Heart left ventricle (tissue), 16 donors: ENCODE measurements around the gene PRKCH. TPM values are rescaled to one million over a fixed set of nuclear protein-coding genes. Genes with fewer than 3 reads are reported as not detected.

ENCODE experiments used
- ATAC-seq, 4 donors: fragments of 200-7000 bp; cut with Tn5 transposase; one replicate each; pipeline ENCODE4 v1.9.1; 2020 to 2022; ENCODE audit warnings: moderate library complexity in 4 of 4, mild to moderate bottlenecking in 3 of 4, moderate number of reproducible peaks in 1 of 4
- DNase-seq, 5 donors: peaks; one replicate each; pipeline ENCODE4 v3.0.0-alpha.2; 2020
- H3K27ac ChIP-seq, 12 donors: fragments of 200-600 bp; sonication (generic) in 4 of 12; one replicate each; pipeline versions ENCODE4 v1.5.0 to v1.8.0; 2016 to 2022; ENCODE audit warnings: mild to moderate bottlenecking in 2 of 12
- H3K27me3 ChIP-seq, 9 donors: fragments of 200-600 bp; sonication (generic) in 2 of 9; one replicate each; pipeline versions ENCODE4 v1.5.1 to v1.8.0; 2016 to 2022; ENCODE audit warnings: mild to moderate bottlenecking in 3 of 9
- H3K36me3 ChIP-seq, 9 donors: fragments of 200-600 bp; sonication (generic) in 2 of 9; one replicate each; pipeline versions ENCODE4 v1.5.0 to v1.8.0; 2018 to 2022; ENCODE audit warnings: mild to moderate bottlenecking in 2 of 9
- H3K4me1 ChIP-seq, 12 donors: fragments of 200-600 bp; sonication (generic) in 4 of 12; one replicate each; pipeline versions ENCODE4 v1.5.0 to v1.8.0; 2016 to 2022; ENCODE audit warnings: mild to moderate bottlenecking in 3 of 12
- H3K4me3 ChIP-seq, 12 donors: fragments of 200-600 bp; sonication (generic) in 4 of 12; one replicate each; pipeline versions ENCODE4 v1.5.0 to v1.8.0; 2017 to 2022; ENCODE audit warnings: mild to moderate bottlenecking in 9 of 12, moderate library complexity in 4 of 12
- H3K9me3 ChIP-seq, 12 donors: fragments of 200-600 bp; sonication (generic) in 4 of 12; one replicate each; pipeline versions ENCODE4 v1.5.0 to v1.8.0; 2016 to 2022; ENCODE audit warnings: mild to moderate bottlenecking in 1 of 12
- POLR2A ChIP-seq, 2 donors: fragments of 450-650 bp; IDR thresholded peaks; one replicate each; pipeline ENCODE4 v1.6.1; 2017; ENCODE audit warnings: antibody characterized with exemption in 2 of 2, mild to moderate bottlenecking in 2 of 2, moderate library complexity in 2 of 2
- WGBS, 4 donors: extraction: QIAGEN DNeasy Blood & Tissue Kit in 2 of 4; methylation state at CpG; one replicate each; pipeline versions ENCODE4 v1.1.5 to v1.1.7; 2013 to 2018; 5-methylcytosine and 5-hydroxymethylcytosine counted together
- intact Hi-C, 10 donors: fragments of 100-400 bp; cut with DNase I; formaldehyde crosslinking; loops; one replicate each; pipeline versions ENCODE4 v1.11.1 to v1.14.2; 2022
- polyA plus RNA-seq, 2 donors: library from polyadenylated mRNA; stranded (reverse); fragments of 200-250 nt; gene quantifications; one replicate each; pipeline ENCODE4 v1.2.3, GENCODE V29; 2013
- total RNA-seq, 9 donors: library from RNA; depleted of rRNA in 2 of 9; stranded (reverse); fragments of >200 nt in 2 of 9; fragmentation: NEBNext Ultra II Directional in 3 of 9; extraction: Animal tissue kit (Norgen Biotek cat#: 25700) in 3 of 9; gene quantifications; one replicate each; pipeline versions ENCODE4 v1.1.0 to v1.2.4, GENCODE V29; 2016 to 2023
- TF ChIP-seq, protein P1 (sequence below), 12 donors: fragments of 200-600 bp; sonication (generic) in 4 of 12; IDR thresholded peaks; one replicate each; pipeline versions ENCODE4 v1.5.0 to v1.8.0; 2018 to 2022; ENCODE audit warnings: antibody characterized with exemption in 12 of 12, mild to moderate bottlenecking in 5 of 12
- donor health status: ischemic (EF 13 %, LVEDD 7.1; RV severe dilation, severe dysfunction).
- donor health status: healthy with polysubstance abuse.
- donor health status: DM: no; HTN: yes; CAD: no.
- donor health status: DM: no; HTN: no; CAD: no.
- donor health status: ischemic (EF 25% LVEDD 6.9; RV normal size, moderate dysfunction).
- donor health status: ischemic (EF 25% LVEDD 5.7; RV mildly dilated, moderate dysfunction).
- donor health status: healthy.
- donor health status: DM: yes; HTN: yes; CAD: no.
- donor health status: ischemic (EF 35%, LVEDD 5.7; RV mildly dilated, moderate dysfunction).
- donor health status: nonischemic (EF 11% LVEDD 7.7; RV severe dilation, severe dysfunction).
- donor health status: DM: yes; HTN: yes; CAD: no.
- donor health status: PGD.
- donor health status: ischemic (EF 29% LVEDD 5.4; RV normal size, mild dysfunction).
- donor health status: nonischemic (EF 23%, LVEDD 6.1; RV moderate dilation, normal function).

The PRKCH gene
- total and polyA plus RNA-seq, 11 donors: 6.1 to 49.2 (median 21.7) TPM

DNA sequence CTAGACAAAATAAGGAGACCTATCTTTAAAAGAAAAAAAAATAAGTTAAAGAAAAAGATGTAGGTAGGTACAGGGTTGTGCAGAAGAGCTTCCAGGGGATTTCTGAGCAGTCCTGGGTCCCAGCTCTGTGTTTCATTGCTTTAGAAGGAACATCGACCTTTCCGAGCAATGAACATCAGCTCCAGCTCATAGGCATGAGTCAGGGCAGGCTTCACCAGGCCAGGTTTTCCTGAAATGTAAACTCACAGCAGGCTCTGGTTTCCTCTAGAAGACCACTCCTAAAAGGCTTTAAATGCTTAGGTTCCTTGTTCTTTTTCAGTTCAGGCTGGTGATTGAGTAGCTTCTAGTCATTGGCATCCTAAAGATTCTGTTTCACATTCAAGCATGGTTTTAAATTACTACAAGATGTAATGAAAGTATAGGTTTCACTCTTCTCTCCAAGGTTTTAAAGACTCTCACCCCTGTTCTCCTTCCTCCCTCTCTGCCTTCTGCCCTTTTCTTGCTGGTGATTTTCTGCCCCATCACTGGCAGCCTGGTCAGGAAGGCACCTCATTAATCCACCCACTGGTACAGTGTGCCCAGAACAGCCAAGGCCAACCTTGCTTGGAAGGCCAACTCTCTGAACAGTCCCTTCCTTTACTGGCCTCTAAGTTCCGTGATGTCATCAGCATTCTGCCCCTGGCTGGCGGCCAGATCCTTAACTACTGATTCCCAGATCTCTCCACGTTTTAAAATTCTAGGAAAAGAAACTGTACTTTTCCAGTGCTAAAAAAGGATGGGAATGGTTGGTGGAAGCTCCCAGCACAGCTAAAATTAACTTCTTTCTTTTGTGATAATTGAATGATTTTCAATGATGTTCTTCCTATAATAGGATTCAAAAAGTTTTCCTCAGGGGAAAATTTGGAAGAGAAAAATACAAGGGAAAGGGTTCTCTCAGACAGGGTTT lies 264.5 kb downstream of the PRKCH start:
- DNase-seq (peak; percentile 78 to 84 (median 81)), ATAC-seq (peak; percentile 83 to 89 (median 86))
- Histone ChIP-seq H3K4me1 (peaks cover 8 to 71% (median 32%) of the 10 kb centered on the region in 12 donors), H3K9me3 (no peaks in the 10 kb centered on the region), H3K27ac (peak overlapping the region; percentile 49 to 88 (median 65)), H3K4me3 (no peak overlapping the region), H3K27me3 (no peaks in the 10 kb centered on the region), H3K36me3 (no peaks in the 10 kb centered on the region)
- TF ChIP-seq POLR2A (IDR thresholded peaks at IDR 0.05): no peak
- TF ChIP-seq, protein P1, sequence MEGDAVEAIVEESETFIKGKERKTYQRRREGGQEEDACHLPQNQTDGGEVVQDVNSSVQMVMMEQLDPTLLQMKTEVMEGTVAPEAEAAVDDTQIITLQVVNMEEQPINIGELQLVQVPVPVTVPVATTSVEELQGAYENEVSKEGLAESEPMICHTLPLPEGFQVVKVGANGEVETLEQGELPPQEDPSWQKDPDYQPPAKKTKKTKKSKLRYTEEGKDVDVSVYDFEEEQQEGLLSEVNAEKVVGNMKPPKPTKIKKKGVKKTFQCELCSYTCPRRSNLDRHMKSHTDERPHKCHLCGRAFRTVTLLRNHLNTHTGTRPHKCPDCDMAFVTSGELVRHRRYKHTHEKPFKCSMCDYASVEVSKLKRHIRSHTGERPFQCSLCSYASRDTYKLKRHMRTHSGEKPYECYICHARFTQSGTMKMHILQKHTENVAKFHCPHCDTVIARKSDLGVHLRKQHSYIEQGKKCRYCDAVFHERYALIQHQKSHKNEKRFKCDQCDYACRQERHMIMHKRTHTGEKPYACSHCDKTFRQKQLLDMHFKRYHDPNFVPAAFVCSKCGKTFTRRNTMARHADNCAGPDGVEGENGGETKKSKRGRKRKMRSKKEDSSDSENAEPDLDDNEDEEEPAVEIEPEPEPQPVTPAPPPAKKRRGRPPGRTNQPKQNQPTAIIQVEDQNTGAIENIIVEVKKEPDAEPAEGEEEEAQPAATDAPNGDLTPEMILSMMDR (IDR thresholded peaks at IDR 0.05): no peak
- WGBS, 4 donors: 42 to 48% (median 45%) methylated on average over 5 of the region's 5 CpGs
- intact Hi-C loops: loop anchor here in 5 of 10 donors (2.0 to 10.0 kb wide), 5 partner anchors 66 to 249 kb away; partner anchors contain the start of gene HIF1A (in 3 of the 5)

DNA sequence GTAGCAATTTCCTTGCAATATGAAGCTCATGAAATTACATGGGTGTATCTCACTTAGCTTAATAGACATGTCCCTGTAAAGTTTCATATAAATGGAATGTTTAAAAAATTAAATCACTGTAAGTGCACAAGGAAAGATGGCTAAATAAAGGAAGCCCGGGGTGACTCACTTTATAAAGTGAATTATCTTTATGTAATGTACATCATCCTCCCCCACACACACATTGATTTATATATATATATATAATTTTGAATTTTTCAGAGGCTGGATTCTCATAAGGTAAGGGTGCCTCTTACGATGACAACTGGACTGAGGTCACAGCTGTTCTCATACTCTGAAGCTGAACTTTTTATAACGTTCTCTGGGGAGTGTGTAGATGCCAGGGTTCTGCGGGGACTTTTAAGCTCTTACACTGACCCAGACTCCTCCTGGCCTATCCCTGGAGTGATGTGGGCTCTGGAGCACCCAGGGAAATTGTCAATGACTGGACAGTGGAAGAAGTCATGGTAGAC lies 265.2 kb downstream of the PRKCH start:
- no peak for TF ChIP-seq POLR2A (IDR thresholded peaks at IDR 0.05)
- TF ChIP-seq, protein P1 (IDR thresholded peaks at IDR 0.05): no peak

DNA sequence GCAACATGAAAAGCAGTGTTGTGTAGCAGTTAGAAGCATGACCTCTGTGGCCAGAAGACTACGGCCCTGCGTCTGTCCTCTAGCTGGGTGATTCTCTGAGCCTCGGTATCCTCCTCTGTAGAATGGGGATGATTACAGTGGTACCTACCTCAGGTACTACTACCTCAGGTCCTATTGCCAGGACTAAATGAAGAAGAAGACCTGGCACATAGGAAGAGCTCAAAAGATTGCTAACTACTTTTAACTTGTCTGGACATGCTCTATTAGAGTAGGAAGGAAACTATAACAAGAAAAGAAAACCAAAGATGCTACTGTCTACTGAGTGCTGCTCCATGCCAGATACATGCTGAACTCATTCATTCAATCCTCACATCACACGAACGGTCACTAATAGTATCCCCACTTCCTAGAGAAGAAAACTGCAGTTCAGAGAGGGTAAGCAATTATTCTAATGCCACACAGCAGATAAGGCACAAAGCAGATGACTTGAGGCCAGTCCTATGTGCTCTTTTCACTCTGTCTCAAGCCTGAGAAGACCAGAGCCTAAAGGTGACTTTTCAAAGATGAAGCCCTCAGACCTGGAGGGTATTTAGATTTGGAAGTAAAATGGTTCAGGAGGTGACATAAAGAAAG lies 265.8 kb downstream of the PRKCH start:
- TF ChIP-seq POLR2A (IDR thresholded peaks at IDR 0.05): no peak
- TF ChIP-seq, protein P1 (IDR thresholded peaks at IDR 0.05): no peak
- H3K4me3 ChIP-seq: no peak overlapping the region
- WGBS, 4 donors: 76 to 89% (median 84%) methylated on average over 5 of the region's 5 CpGs
- H3K9me3 ChIP-seq: peaks cover 0 to 4% (median 0%) of the 10 kb centered on the region in 12 donors
- peak overlapping the region in 10 of 12 donors; percentile 51 to 88 (median 70) for H3K27ac ChIP-seq
- no peaks in the 10 kb centered on the region for H3K36me3 ChIP-seq
- no peak for DNase-seq
- intact Hi-C loops: loop anchor here in 5 of 10 donors (2.0 to 10.0 kb wide), 5 partner anchors 65 to 248 kb away; partner anchors contain the start of gene HIF1A (in 3 of the 5)
- H3K4me1 ChIP-seq: peaks cover 8 to 69% (median 30%) of the 10 kb centered on the region in 12 donors
- no peaks in the 10 kb centered on the region for H3K27me3 ChIP-seq
- ATAC-seq: no peak

More for the DNA sequence above, 265.2 kb downstream of the PRKCH start:
- Histone ChIP-seq H3K36me3 (no peaks in the 10 kb centered on the region), H3K27me3 (no peaks in the 10 kb centered on the region), H3K27ac (peak overlapping the region in 11 of 12 donors; percentile 50 to 88 (median 66)), H3K4me3 (no peak overlapping the region), H3K9me3 (no peaks in the 10 kb centered on the region), H3K4me1 (peaks cover 8 to 71% (median 32%) of the 10 kb centered on the region in 12 donors)
- intact Hi-C loops: loop anchor here in 5 of 10 donors (2.0 to 10.0 kb wide), 5 partner anchors 66 to 248 kb away; partner anchors contain the start of gene HIF1A (in 3 of the 5)
- DNase-seq (peak in 1 of 5 donors; percentile 41), ATAC-seq (peak; percentile 7 to 54 (median 34))
- WGBS, 4 donors: 47 to 52% (median 51%) methylated on average over 4 of the region's 4 CpGs
